ENCODE measurements around the gene S100Z. TPM values are rescaled to one million over a fixed set of nuclear protein-coding genes. Genes with fewer than 3 reads are reported as not detected.
A peak's percentile ranks its signal among the peaks of the same experiment; 100 is the strongest.
"Not testable (repeated sequence)": the region's sequence is repeated elsewhere in the genome, so short reads cannot be mapped to it uniquely, and the experiment has no call there.

Gene S100Z
- total RNA-seq, 2 experiments from 2014 or later, result 2.5 to 3.2 TPM

DNA sequence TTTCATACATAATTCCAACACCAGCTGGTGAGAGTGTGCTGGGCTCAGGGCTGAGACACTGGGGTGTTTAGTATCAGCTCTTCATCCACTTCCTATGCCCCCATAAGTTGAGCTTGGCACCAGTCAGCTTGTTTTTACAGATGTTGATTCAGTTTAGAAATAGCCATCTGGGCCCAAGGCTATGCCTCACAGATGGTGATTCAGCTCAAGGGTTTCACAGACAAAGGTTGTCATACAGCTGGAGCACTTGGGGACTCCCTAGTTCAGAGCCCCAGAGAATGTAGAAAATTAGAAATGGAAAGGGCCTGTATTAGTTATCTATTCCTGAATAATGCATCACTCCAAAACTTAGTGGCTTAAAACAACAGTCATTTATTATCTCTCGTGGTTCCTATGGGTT, 92.8 kb downstream of the S100Z start:
- ATAC-seq, result no peak
- ChIA-PET POLR2A (no interaction called here), CTCF (no interaction called here)
- no peak for DNase-seq
- no peaks in the 10 kb centered on the region for H3K36me3 Mint-ChIP-seq (ENCODE audit: low read depth)
- no peaks in the 10 kb centered on the region for H3K4me1 Mint-ChIP-seq (ENCODE audit: low read depth)
- H3K9me3 Mint-ChIP-seq (ENCODE audit: insufficient read depth), result no peaks in the 10 kb centered on the region
- no peak overlapping the region for H3K4me3 Mint-ChIP-seq
- H3K27ac Mint-ChIP-seq, result no peak overlapping the region
- H3K27me3 Mint-ChIP-seq (ENCODE audit: low read depth), result peaks cover 33% of the 10 kb centered on the region

- Mint-ChIP-seq H3K9me3 (ENCODE audit: insufficient read depth) (no peaks in the 10 kb centered on the region), H3K4me1 (ENCODE audit: low read depth) (no peaks in the 10 kb centered on the region), H3K36me3 (ENCODE audit: low read depth) (no peaks in the 10 kb centered on the region), H3K27me3 (ENCODE audit: low read depth) (peaks cover 34% of the 10 kb centered on the region), H3K4me3 (no peak overlapping the region), H3K27ac (no peak overlapping the region)
- DNase-seq (no peak), ATAC-seq (no peak)
- CTCF ChIA-PET, result no interaction called here
- POLR2A ChIA-PET, result no interaction called here
These were observed 93.2 kb downstream of the S100Z start for GRCh38 chr5:76943006-76943405.

DNA sequence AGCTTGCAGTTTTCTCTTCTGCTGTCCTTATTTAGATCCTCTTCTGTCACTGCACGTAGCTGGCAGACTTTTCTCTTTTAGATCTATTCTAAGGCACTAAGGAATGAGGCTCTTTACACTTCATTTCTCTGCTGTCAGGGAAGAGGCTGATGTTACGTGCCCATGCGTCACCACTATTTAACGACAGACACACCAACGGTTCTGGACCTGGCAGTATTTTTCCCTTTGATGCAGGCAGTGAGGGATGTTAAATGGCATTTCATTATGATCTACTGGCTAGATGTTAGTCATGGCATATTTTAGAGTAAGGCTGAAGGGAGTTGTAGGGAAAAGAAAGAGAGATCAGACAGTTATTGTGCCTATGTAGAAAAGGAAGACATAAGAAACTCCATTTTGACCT, 94.8 kb downstream of the S100Z start:
- no peak for DNase-seq
- POLR2A ChIA-PET, result no interaction called here
- CTCF ChIA-PET, result interaction anchor here (0.8 kb wide), 1 partner anchor 14 kb away, joined by 3 read pairs; no protein-coding TSS in a partner anchor
- peaks cover 41% of the 10 kb centered on the region for H3K27me3 Mint-ChIP-seq (ENCODE audit: low read depth)
- no peaks in the 10 kb centered on the region for H3K9me3 Mint-ChIP-seq (ENCODE audit: insufficient read depth)
- no peaks in the 10 kb centered on the region for H3K4me1 Mint-ChIP-seq (ENCODE audit: low read depth)
- H3K27ac Mint-ChIP-seq, result no peak overlapping the region
- no peak for ATAC-seq
- no peaks in the 10 kb centered on the region for H3K36me3 Mint-ChIP-seq (ENCODE audit: low read depth)
- H3K4me3 Mint-ChIP-seq, result no peak overlapping the region

DNA sequence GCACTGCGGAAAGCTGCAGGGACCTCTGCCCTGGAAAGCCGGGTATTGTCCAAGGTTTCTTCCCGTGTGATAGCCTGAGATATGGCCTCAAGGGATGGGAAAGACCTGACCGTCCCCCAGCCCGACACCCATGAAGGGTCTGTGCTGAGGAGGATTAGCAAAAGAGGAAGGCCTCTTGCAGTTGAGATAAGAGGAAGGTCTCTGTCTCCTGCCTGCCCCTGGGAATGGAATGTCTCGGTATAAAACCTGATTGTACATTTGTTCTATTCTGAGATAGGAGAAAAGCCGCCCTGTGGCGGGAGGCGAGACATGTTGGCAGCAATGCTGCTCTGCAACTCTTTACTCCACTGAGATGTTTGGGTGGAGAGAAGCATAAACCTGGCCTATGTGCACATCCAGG, 95.4 kb downstream of the S100Z start:
- H3K36me3 Mint-ChIP-seq (ENCODE audit: low read depth); POLR2A ChIA-PET; DNase-seq; H3K9me3 Mint-ChIP-seq (ENCODE audit: insufficient read depth); ATAC-seq; H3K4me3 Mint-ChIP-seq; H3K4me1 Mint-ChIP-seq (ENCODE audit: low read depth); CTCF ChIA-PET; H3K27ac Mint-ChIP-seq: not testable (repeated sequence)
- peaks cover 42% of the 10 kb centered on the region for H3K27me3 Mint-ChIP-seq (ENCODE audit: low read depth)

DNA sequence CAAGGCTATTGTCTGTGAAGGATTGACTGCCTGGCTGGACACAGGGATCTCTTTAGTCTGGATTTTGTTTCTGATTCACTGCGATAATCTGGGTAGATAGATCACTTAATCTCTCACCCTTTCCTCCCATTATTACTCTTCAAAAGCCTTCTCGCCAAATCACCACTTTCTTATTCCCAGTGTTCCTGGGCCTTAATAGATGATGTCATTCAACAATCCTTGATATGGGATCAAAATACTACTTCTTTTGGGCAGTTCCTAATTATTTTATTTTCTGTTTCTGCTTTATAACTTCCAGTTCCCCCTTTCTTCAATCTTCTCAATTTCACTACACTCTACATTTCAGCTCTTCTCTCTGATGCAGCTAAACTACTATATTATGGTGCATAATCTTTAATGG, 96.3 kb downstream of the S100Z start:
- ChIA-PET CTCF (no interaction called here), POLR2A (no interaction called here)
- Mint-ChIP-seq H3K27me3 (ENCODE audit: low read depth) (peaks cover 46% of the 10 kb centered on the region), H3K4me3 (no peak overlapping the region), H3K36me3 (ENCODE audit: low read depth) (no peaks in the 10 kb centered on the region), H3K9me3 (ENCODE audit: insufficient read depth) (no peaks in the 10 kb centered on the region), H3K27ac (no peak overlapping the region), H3K4me1 (ENCODE audit: low read depth) (no peaks in the 10 kb centered on the region)
- no peak for ATAC-seq
- DNase-seq, result no peak

DNA sequence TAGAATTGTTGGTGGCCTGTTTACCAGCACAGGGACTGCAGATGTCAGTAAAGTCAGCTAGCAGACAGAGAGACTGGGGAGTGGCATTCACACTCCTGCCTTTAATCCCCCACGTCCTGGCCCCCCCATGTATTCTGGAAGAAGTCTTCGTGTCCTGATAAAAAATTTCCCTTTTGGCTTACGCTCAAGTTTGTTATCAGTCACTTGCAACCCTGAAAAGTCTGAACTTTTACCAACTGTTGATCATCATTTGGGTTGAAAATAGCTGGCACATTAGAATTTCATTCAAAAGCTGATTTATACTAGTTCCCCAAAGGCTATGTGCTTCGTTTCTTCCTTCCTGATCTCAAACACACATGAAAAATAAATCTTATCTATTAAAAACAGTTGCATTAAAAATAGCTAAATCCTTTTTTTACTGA, 97.3 kb downstream of the S100Z start:
- Mint-ChIP-seq H3K27ac (no peak overlapping the region), H3K27me3 (ENCODE audit: low read depth) (peaks cover 53% of the 10 kb centered on the region), H3K36me3 (ENCODE audit: low read depth) (no peaks in the 10 kb centered on the region), H3K4me1 (ENCODE audit: low read depth) (no peaks in the 10 kb centered on the region), H3K4me3 (no peak overlapping the region), H3K9me3 (ENCODE audit: insufficient read depth) (no peaks in the 10 kb centered on the region)
- ATAC-seq (no peak), DNase-seq (no peak)
- CTCF ChIA-PET, result no interaction called here
- POLR2A ChIA-PET, result no interaction called here

DNA sequence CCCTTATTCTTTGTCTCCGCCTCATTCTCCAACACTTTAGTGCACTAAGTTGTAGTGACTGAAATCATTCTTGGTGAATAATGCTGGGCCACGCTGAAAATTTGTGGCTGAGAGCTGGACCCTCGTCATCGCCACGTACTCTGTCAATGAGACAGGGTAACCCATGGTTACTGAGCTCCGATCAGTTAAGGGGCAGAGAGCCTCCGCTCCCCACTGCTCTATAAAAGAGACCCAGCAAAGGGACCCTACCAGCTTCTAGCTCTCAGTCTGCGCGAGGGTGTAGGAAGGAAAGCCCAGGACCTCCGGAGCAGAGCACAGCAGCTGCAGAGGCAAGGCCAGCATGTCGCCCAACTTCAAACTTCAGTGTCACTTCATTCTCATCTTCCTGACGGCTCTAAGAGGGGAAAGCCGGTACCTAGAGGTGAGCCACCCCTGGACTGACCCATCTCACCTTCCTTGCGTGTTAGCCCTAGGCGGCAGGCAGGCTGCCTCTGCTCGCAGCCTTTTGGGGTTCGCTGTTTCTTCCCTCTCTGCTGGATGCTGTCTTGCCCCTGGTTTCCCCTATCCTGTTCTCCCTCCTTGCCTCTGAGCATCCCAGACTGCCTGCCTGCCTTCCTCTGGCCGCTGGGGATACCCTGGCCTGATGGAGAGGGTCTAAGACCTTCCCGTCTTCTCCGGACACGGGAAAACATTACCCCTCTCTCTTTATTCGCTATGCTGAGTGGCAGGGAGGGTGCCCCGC, 103.2 kb downstream of the S100Z start, which contains the start of gene CRHBP:
CRHBP (plus strand) TSS at position 251 of the 742 bp plus-strand sequence; CDS start at position 341, 90 bp downstream.
- H3K36me3 Mint-ChIP-seq (ENCODE audit: low read depth), result no peaks in the 10 kb centered on the region
- DNase-seq, result no peak
- peaks cover 60% of the 10 kb centered on the region for H3K27me3 Mint-ChIP-seq (ENCODE audit: low read depth)
- ChIA-PET CTCF (no interaction called here), POLR2A (no interaction called here)
- no peak within 1 kb of the TSS for H3K4me3 Mint-ChIP-seq
- H3K9me3 Mint-ChIP-seq (ENCODE audit: insufficient read depth), result no peaks in the 10 kb centered on the region
- no peak within 1 kb of the TSS for H3K27ac Mint-ChIP-seq
- H3K4me1 Mint-ChIP-seq (ENCODE audit: low read depth), result peaks cover 5% of the 10 kb centered on the region
- ATAC-seq, result peak; percentile 30

DNA sequence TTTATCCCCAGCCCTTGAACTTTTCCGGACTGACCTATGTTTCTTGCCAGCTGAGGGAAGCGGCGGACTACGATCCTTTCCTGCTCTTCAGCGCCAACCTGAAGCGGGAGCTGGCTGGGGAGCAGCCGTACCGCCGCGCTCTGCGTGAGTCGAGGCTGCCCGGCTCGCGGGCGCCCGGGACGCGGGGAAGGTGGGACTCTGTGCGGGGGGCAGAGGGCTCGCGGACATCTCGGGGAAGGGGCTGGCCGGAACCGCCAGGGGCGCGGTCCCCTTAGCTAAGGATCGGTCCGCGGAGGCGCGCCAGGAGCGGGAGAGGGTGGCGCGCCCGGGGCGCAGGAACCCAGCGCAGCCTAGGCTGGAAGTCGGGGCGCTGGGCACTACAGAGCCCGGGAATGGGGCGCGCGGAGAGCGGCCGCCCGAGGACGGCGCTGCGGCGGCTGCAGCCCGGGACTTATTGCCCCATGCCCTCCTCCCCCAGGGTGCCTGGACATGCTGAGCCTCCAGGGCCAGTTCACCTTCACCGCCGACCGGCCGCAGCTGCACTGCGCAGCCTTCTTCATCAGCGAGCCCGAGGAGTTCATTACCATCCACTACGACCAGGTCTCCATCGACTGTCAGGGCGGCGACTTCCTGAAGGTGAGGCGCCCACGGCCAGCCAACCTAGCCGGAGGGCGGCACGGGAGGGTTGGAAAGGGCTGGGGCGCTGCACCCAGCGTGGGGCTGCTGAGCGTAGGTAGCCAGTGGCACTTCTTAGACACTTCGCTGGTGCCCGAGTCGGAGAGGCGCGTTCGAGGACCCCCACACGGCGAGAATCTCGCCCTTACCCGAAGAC, 104.0 kb downstream of the S100Z start:
- ATAC-seq (peak; percentile 67), DNase-seq (no peak)
- POLR2A ChIA-PET, result no interaction called here
- H3K36me3 Mint-ChIP-seq (ENCODE audit: low read depth), result no peaks in the 10 kb centered on the region
- no peaks in the 10 kb centered on the region for H3K9me3 Mint-ChIP-seq (ENCODE audit: insufficient read depth)
- H3K4me1 Mint-ChIP-seq (ENCODE audit: low read depth), result peaks cover 9% of the 10 kb centered on the region
- peaks cover 60% of the 10 kb centered on the region for H3K27me3 Mint-ChIP-seq (ENCODE audit: low read depth)
- CTCF ChIA-PET, result no interaction called here
- no peak overlapping the region for H3K27ac Mint-ChIP-seq
- no peak overlapping the region for H3K4me3 Mint-ChIP-seq

GRCh38 chr5:76954383-76954763, 104.6 kb downstream of the S100Z start:
- DNase-seq, result no peak
- ATAC-seq, result no peak
- H3K4me3 Mint-ChIP-seq, result peak overlapping the region; percentile 6
- H3K9me3 Mint-ChIP-seq (ENCODE audit: insufficient read depth), result no peaks in the 10 kb centered on the region
- ChIA-PET CTCF (interaction anchor here (0.8 kb wide), 1 partner anchor 33 kb away, joined by 3 read pairs; no protein-coding TSS in a partner anchor), POLR2A (no interaction called here)
- H3K27me3 Mint-ChIP-seq (ENCODE audit: low read depth), result peaks cover 62% of the 10 kb centered on the region
- no peak overlapping the region for H3K27ac Mint-ChIP-seq
- H3K4me1 Mint-ChIP-seq (ENCODE audit: low read depth), result peaks cover 15% of the 10 kb centered on the region
- H3K36me3 Mint-ChIP-seq (ENCODE audit: low read depth), result no peaks in the 10 kb centered on the region

DNA sequence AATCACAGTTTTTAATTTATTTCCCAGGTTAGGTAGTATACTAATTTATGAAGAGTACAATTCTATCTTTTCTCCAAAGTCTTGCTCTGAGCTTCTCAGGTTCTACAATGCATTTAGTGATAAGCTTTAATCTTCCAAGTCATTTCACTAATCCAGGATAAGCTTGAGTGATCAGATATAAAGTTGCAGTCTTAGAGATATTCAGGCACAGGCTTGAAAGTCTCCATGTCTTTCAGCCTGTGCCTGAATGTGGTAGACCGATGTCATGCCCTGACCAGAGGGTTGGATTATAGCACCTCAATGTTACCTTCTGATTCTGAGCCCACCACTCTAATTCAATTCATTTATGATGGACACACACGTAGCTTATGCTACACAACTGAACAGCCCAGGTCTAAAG, 106.2 kb downstream of the S100Z start:
- no peak for ATAC-seq
- POLR2A ChIA-PET, result no interaction called here

DNA sequence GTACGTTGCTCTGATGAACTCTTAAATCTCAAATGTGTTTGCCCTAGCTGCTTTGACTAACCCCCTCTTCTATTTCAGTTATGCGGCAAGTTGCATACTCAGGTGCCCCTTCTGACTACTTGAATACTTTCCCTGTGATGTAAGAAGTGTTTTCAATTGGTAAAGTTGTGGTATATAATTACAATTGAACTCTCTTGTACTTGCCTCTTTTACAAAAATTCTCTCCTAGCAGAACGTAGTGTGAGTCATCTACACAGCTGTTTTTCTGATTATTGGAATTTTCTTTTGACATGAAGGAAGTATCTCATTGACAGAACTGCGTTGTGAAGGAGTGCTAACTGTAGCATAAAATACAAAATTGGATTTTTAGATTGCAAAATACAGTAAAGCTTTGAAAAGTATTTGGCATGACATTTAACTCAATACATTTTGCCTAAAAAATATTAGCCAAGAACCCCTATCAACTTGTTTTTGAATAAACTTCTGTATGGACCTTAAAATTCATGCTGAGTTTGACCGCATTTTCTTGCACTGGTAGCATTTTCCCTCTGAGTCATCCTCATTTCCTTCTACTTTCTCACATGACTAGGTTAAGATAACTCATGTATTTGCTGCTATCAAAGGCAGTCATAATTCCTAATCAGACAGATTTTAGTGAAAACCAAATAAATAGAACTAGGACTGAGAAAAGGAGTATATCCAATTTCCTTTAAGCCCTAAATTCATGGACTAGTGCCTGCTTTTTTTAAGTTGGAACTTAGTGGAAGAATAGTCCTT, 109.4 kb downstream of the S100Z start:
- H3K36me3 Mint-ChIP-seq (ENCODE audit: low read depth), result no peaks in the 10 kb centered on the region
- ChIA-PET POLR2A (no interaction called here), CTCF (no interaction called here)
- no peak overlapping the region for H3K27ac Mint-ChIP-seq
- DNase-seq, result no peak
- H3K4me1 Mint-ChIP-seq (ENCODE audit: low read depth), result peaks cover 29% of the 10 kb centered on the region
- no peak for ATAC-seq
- peaks cover 52% of the 10 kb centered on the region for H3K27me3 Mint-ChIP-seq (ENCODE audit: low read depth)
- H3K9me3 Mint-ChIP-seq (ENCODE audit: insufficient read depth), result no peaks in the 10 kb centered on the region
- H3K4me3 Mint-ChIP-seq, result no peak overlapping the region

More for the DNA sequence above, 106.2 kb downstream of the S100Z start:
- Mint-ChIP-seq H3K4me1 (ENCODE audit: low read depth) (peaks cover 27% of the 10 kb centered on the region), H3K4me3 (no peak overlapping the region), H3K27ac (no peak overlapping the region), H3K27me3 (ENCODE audit: low read depth) (peaks cover 64% of the 10 kb centered on the region), H3K36me3 (ENCODE audit: low read depth) (no peaks in the 10 kb centered on the region), H3K9me3 (ENCODE audit: insufficient read depth) (no peaks in the 10 kb centered on the region)
- CTCF ChIA-PET, result no interaction called here
- DNase-seq, result no peak
